H1 (cell line): ENCODE measurements around the gene SH3PXD2A. TPM values are rescaled to one million over a fixed set of nuclear protein-coding genes. Genes with fewer than 3 reads are reported as not detected.

Source experiments
- CTCF ChIA-PET: fragments of 300-600 bp; sonication (Branson Sonifier 250); formaldehyde crosslinking; loops from one replicate; lab custom pipeline; 2021; ENCODE audit not compliant: partially characterized antibody; lab: Charles Lee
- POLR2A ChIA-PET: fragments of 300-600 bp; sonication (Branson Sonifier 250); formaldehyde crosslinking; loops from one replicate; lab custom pipeline; 2021; ENCODE audit warnings: inconsistent platforms; ENCODE audit not compliant: partially characterized antibody; lab: Charles Lee
- DNase-seq, 2 experiments: peaks; one replicate each; pipeline versions ENCODE4 v3.0.0 to v3.0.0-alpha.2; 2010 to 2022; ENCODE audit warnings: low spot score in 2 of 2, low read depth in 1 of 2, mixed read lengths in 1 of 2
- FAIRE-seq: peaks from 2 replicates; lab custom pipeline; 2011; peaks lifted over from hg19 to GRCh38; lab: Jason Lieb, UNC
- H2AFZ ChIP-seq: 2 replicates; pipeline ENCODE4 v1.8.1; 2012; ENCODE audit warnings: low read length, inconsistent platforms
- H2AK5ac ChIP-seq: 2 replicates; pipeline ENCODE4 v1.6.1; 2013; ENCODE audit warnings: low read depth, low read length
- H2BK120ac ChIP-seq: replicated peaks from 2 replicates; pipeline ENCODE3; 2013; ENCODE audit warnings: low read depth, low read length, inconsistent platforms
- H2BK12ac ChIP-seq: 2 replicates; pipeline ENCODE4 v1.6.1; 2013; ENCODE audit warnings: low read depth, low read length
- H2BK15ac ChIP-seq: 2 replicates; pipeline ENCODE4 v1.6.1; 2013; ENCODE audit warnings: low read length
- H2BK20ac ChIP-seq: 2 replicates; pipeline ENCODE4 v1.6.1; 2013; ENCODE audit warnings: low read length
- H2BK5ac ChIP-seq: 2 replicates; pipeline ENCODE4 v1.6.1; 2013; ENCODE audit warnings: low read depth, low read length
- H3K14ac ChIP-seq: 2 replicates; pipeline ENCODE4 v1.6.1; 2013; ENCODE audit warnings: inconsistent platforms; ENCODE audit not compliant: insufficient read length
- H3K18ac ChIP-seq: 2 replicates; pipeline ENCODE4 v1.6.1; 2013; ENCODE audit warnings: low read length; ENCODE audit errors: extremely low read depth
- H3K23ac ChIP-seq: 2 replicates; pipeline ENCODE4 v1.6.1; 2013; ENCODE audit warnings: inconsistent platforms; ENCODE audit not compliant: insufficient read length
- H3K23me2 ChIP-seq: 2 replicates; pipeline ENCODE4 v1.6.1; 2013; ENCODE audit warnings: low read depth, low read length
- H3K27ac ChIP-seq: 2 replicates; pipeline ENCODE4 v1.6.1; 2011; ENCODE audit warnings: low read depth, low read length, inconsistent platforms
- H3K27me3 ChIP-seq, 4 experiments: replicated peaks in 1 of 4; 1 replicate in 1 of 4; 2 replicates in 3 of 4; pipeline versions ENCODE4 v1.6.1 to v1.8.1; 2011 to 2013; ENCODE audit warnings: low read length in 3 of 4, mild to moderate bottlenecking in 3 of 4, inconsistent platforms in 2 of 4, mixed read lengths in 2 of 4, moderate library complexity in 1 of 4; ENCODE audit not compliant: control insufficient read depth in 3 of 4, insufficient read depth in 3 of 4; ENCODE audit errors: extremely low read depth in 1 of 4
- H3K36me3 ChIP-seq, 4 experiments: 2 replicates each; pipeline versions ENCODE4 v1.6.1 to v1.8.1; 2011 to 2013; ENCODE audit warnings: mild to moderate bottlenecking in 4 of 4, low read length in 3 of 4, moderate library complexity in 2 of 4, control low read depth in 1 of 4, inconsistent platforms in 1 of 4; ENCODE audit not compliant: insufficient read depth in 4 of 4, control insufficient read depth in 2 of 4
- H3K4ac ChIP-seq: replicated peaks from 2 replicates; pipeline ENCODE3; 2013; ENCODE audit warnings: low read length, low read depth, mixed read lengths, inconsistent platforms; ENCODE audit not compliant: insufficient read length
- H3K4me1 ChIP-seq, 4 experiments: replicated peaks in 1 of 4; 1 replicate in 1 of 4; 2 replicates in 3 of 4; pipeline versions ENCODE4 v1.6.1 to v1.8.1; 2011 to 2013; ENCODE audit warnings: low read length in 3 of 4, inconsistent platforms in 2 of 4, mixed read lengths in 1 of 4; ENCODE audit not compliant: insufficient read depth in 4 of 4, control insufficient read depth in 3 of 4
- H3K4me2 ChIP-seq, 2 experiments: 2 replicates each; pipeline versions ENCODE4 v1.6.1 to v1.8.1; 2011 to 2013; ENCODE audit warnings: low read depth in 2 of 2, low read length in 2 of 2, control low read depth in 1 of 2, inconsistent platforms in 1 of 2, mild to moderate bottlenecking in 1 of 2; ENCODE audit not compliant: insufficient read depth in 1 of 2
- H3K4me3 ChIP-seq, 4 experiments: fragments of 200-600, 300-600 bp in 1 of 4; sonication (generic), shearing (Covaris generic), sonication (Bioruptor Twin) in 1 of 4; 2 replicates each; pipeline versions ENCODE4 v1.5.1 to v1.8.1; 2011 to 2016; ENCODE audit warnings: low read length in 4 of 4, low read depth in 3 of 4, control low read depth in 2 of 4, inconsistent platforms in 2 of 4, mild to moderate bottlenecking in 2 of 4, mixed read lengths in 1 of 4, moderate library complexity in 1 of 4; ENCODE audit not compliant: insufficient read depth in 2 of 4; ENCODE audit errors: extremely low read depth in 1 of 4
- H3K56ac ChIP-seq: replicated peaks from 2 replicates; pipeline ENCODE3; 2013; ENCODE audit warnings: low read depth, mild to moderate bottlenecking, mixed read lengths, low read length, inconsistent platforms; ENCODE audit not compliant: insufficient read length
- H3K79me1 ChIP-seq: 2 replicates; pipeline ENCODE4 v1.6.1; 2013; ENCODE audit warnings: low read depth, low read length, control low read depth
- H3K79me2 ChIP-seq, 2 experiments: 2 replicates each; pipeline versions ENCODE4 v1.6.1 to v1.8.1; 2012 to 2013; ENCODE audit warnings: low read length in 2 of 2, mild to moderate bottlenecking in 2 of 2, inconsistent platforms in 1 of 2; ENCODE audit not compliant: insufficient read depth in 2 of 2, control insufficient read depth in 1 of 2
- H3K9ac ChIP-seq, 4 experiments: replicated peaks in 1 of 4; 1 replicate in 1 of 4; 2 replicates in 3 of 4; pipeline versions ENCODE4 v1.6.1 to v1.8.1; 2011 to 2013; ENCODE audit warnings: low read depth in 3 of 4, low read length in 3 of 4, control low read depth in 2 of 4, mild to moderate bottlenecking in 2 of 4, moderate library complexity in 2 of 4, inconsistent platforms in 1 of 4; ENCODE audit errors: extremely low read depth in 1 of 4
- H3K9me3 ChIP-seq, 2 experiments: 2 replicates each; pipeline versions ENCODE4 v1.6.1 to v1.8.1; 2012 to 2013; ENCODE audit warnings: mild to moderate bottlenecking in 2 of 2, moderate library complexity in 2 of 2, control low read depth in 1 of 2, inconsistent platforms in 1 of 2, low read depth in 1 of 2, low read length in 1 of 2, mixed read lengths in 1 of 2; ENCODE audit not compliant: insufficient read depth in 2 of 2
- H4K20me1 ChIP-seq, 2 experiments: replicated peaks in 1 of 2; 2 replicates each; pipeline versions ENCODE3 to v1.8.1; 2011 to 2013; ENCODE audit warnings: inconsistent platforms in 2 of 2, low read length in 2 of 2, mild to moderate bottlenecking in 1 of 2; ENCODE audit not compliant: insufficient read depth in 2 of 2, control insufficient read depth in 1 of 2
- H4K5ac ChIP-seq: 2 replicates; pipeline ENCODE4 v1.6.1; 2013; ENCODE audit warnings: low read length, low read depth, mixed read lengths, inconsistent platforms; ENCODE audit not compliant: insufficient read length
- H4K8ac ChIP-seq: 2 replicates; pipeline ENCODE4 v1.8.0; 2013; ENCODE audit warnings: mild to moderate bottlenecking, moderate library complexity, low read length, inconsistent platforms; ENCODE audit not compliant: insufficient read depth; ENCODE audit errors: extremely low read depth
- H4K91ac ChIP-seq: replicated peaks from 2 replicates; pipeline ENCODE3; 2013; ENCODE audit warnings: low read length, mixed read lengths, inconsistent platforms; ENCODE audit not compliant: insufficient read length
- CBX8 ChIP-seq: fragments of 300-800, 300-1000 bp; sonication (generic); IDR thresholded peaks from 2 replicates; pipeline ENCODE4 v1.7.1; 2016; ENCODE audit warnings: low read depth, low read length, borderline replicate concordance
- KDM4A ChIP-seq: IDR thresholded peaks from one replicate; pipeline ENCODE4 v1.7.1; 2012; ENCODE audit warnings: low read depth, mild to moderate bottlenecking, moderate library complexity, low read length, inconsistent platforms; ENCODE audit not compliant: severe bottlenecking
- KDM5A ChIP-seq: fragments of 200-600 bp; IDR thresholded peaks from 2 replicates; pipeline ENCODE4 v1.7.1; 2012; ENCODE audit warnings: mild to moderate bottlenecking, low read length, inconsistent platforms, mixed read lengths
- RAD21 ChIP-seq, 2 experiments: IDR thresholded peaks in 1 of 2; conservative IDR thresholded peaks in 1 of 2; 2 replicates each; pipeline ENCODE4 v1.6.1; 2011; ENCODE audit warnings: low read depth in 2 of 2, low read length in 2 of 2, improper control_type of control experiment in 1 of 2, inconsistent platforms in 1 of 2, mild to moderate bottlenecking in 1 of 2, moderate library complexity in 1 of 2
- SRF ChIP-seq: IDR thresholded peaks from 2 replicates; pipeline ENCODE4 v1.6.1; 2011; ENCODE audit warnings: mild to moderate bottlenecking, low read depth, low read length, moderate library complexity
- TCF12 ChIP-seq: IDR thresholded peaks from 2 replicates; pipeline ENCODE4 v1.6.1; 2011; ENCODE audit warnings: low read depth, mild to moderate bottlenecking, low read length
- WGBS, 2 experiments: shearing (Covaris generic) in 1 of 2; methylation state at CpG; one replicate each; pipeline versions ENCODE4 v1.1.6 to v1.1.7; 2013 to 2015; ENCODE audit warnings: low lambda C conversion rate in 2 of 2, mixed read lengths in 2 of 2, inconsistent platforms in 1 of 2, low coverage in 1 of 2, missing lambda C conversion rate in 1 of 2; ENCODE audit not compliant: insufficient replicate concordance in 2 of 2, insufficient coverage in 1 of 2, insufficient read length in 1 of 2; ENCODE audit errors: extremely low coverage in 1 of 2, missing lambda C conversion rate in 1 of 2; 5-methylcytosine and 5-hydroxymethylcytosine counted together
- polyA plus RNA-seq, 7 experiments: library from polyadenylated mRNA; depleted of rRNA in 3 of 7; stranded (reverse) in 5 of 7; unstranded in 2 of 7; fragments of >200 nt in 5 of 7; fragments of 200-250 nt in 2 of 7; gene quantifications; 1 replicate in 5 of 7; 2 replicates in 1 of 7; 4 replicates in 1 of 7; pipeline versions ENCODE4 v1.2.1 to v1.2.3, GENCODE V29; 2011 to 2013; ENCODE audit warnings: missing spikeins in 2 of 7, mixed read lengths in 2 of 7
- total RNA-seq: library from RNA; stranded (reverse); fragmentation: NEBNext Ultra II Directional; extraction: Animal tissue kit (Norgen Biotek cat#: 25700); gene quantifications from 2 replicates; pipeline ENCODE4 v1.2.1, GENCODE V29; 2021
- TF ChIP-seq, protein P1 (sequence below): IDR thresholded peaks from 2 replicates; pipeline ENCODE4 v1.6.1; 2012; ENCODE audit warnings: inconsistent platforms

SH3PXD2A gene
- total and polyA plus RNA-seq, 2 of the 8 experiments (the other 6 are each of a cell fraction or from before 2014, with no cell fraction given): 5.4 to 16.3 TPM

DNA sequence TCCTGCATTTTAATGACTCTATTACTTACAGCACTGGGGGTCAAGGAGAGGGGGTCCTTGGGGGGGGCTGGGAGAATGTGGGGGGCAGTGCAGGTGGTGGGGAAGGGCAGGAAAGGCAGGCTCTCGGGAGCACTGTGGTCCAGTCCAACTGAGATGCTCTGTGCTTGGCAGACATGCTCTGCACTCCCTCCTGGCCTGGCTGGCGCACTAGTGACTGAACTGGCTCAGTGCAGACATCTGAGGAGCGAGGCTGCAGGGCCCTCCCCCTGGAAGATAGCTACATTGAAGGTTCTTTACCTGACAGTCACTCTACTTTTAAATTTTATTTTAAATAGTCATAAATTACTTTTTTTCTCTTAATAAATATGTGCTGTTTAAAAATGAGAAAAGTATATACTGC lies 256.2 kb downstream of the SH3PXD2A start:
- Histone ChIP-seq H2BK5ac (no peak overlapping the region), H3K27ac (no peak overlapping the region), H4K5ac (no peak overlapping the region), H2BK120ac (no peak overlapping the region), H3K4me3 (no peak overlapping the region), H3K18ac (no peak overlapping the region), H3K9ac (no peak overlapping the region), H3K79me1 (no peaks in the 10 kb centered on the region), H3K23ac (no peak overlapping the region), H2BK20ac (no peak overlapping the region), H3K4me2 (no peak overlapping the region), H4K8ac (no peak overlapping the region), H4K91ac (no peak overlapping the region), H3K36me3 (no peaks in the 10 kb centered on the region), H3K4ac (no peak overlapping the region), H2BK12ac (no peak overlapping the region), H4K20me1 (peaks cover 0 to 3% of the 10 kb centered on the region in 2 experiments), H3K79me2 (no peaks in the 10 kb centered on the region), H3K23me2 (no peaks in the 10 kb centered on the region; the same call in 1 of the 2 replicates), H3K4me1 (peaks cover 0 to 4% (median 1%) of the 10 kb centered on the region in 4 experiments; a peak in 3 of 7 replicates), H3K9me3 (no peaks in the 10 kb centered on the region), H3K14ac (no peak overlapping the region), H2BK15ac (no peak overlapping the region), H2AK5ac (no peak overlapping the region), H3K27me3 (no peaks in the 10 kb centered on the region; a peak in 2 of 7 replicates), H2AFZ (no peak overlapping the region), H3K56ac (no peak overlapping the region)
- ChIA-PET CTCF (interaction anchor here (0.6 to 19.1 kb wide), 31 partner anchors 10 to 309 kb away, joined by 3 to 448 read pairs (median 6); no protein-coding TSS in a partner anchor), POLR2A (interaction anchor here (1.7 kb wide), 1 partner anchor 9 kb away, joined by 4 read pairs; no protein-coding TSS in a partner anchor)
- DNase-seq: no peak
- TF ChIP-seq, protein P1, sequence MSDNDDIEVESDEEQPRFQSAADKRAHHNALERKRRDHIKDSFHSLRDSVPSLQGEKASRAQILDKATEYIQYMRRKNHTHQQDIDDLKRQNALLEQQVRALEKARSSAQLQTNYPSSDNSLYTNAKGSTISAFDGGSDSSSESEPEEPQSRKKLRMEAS: no peak
- TF ChIP-seq SRF (no peak), KDM5A (no peak), RAD21 (IDR thresholded peaks at IDR 0.05 in 1 of 2, conservative IDR thresholded peaks at IDR 0.05 in 1 of 2; ENCODE audit: low read depth in 2 of 2, low read length in 2 of 2) (no peak), TCF12 (no peak), CBX8 (no peak), KDM4A (no peak)
- 73% methylated on average over 3 of the region's 3 CpGs; no CpG with 5 or more reads in 1 of the 2 experiments for WGBS, 2 experiments
- no peak for FAIRE-seq
